Renal pelvis (tissue), 3 donors: ENCODE measurements around the gene LIN9. TPM values are rescaled to one million over a fixed set of nuclear protein-coding genes. Genes with fewer than 3 reads are reported as not detected.

ENCODE experiments used
- polyA plus RNA-seq, 3 donors: library from polyadenylated mRNA; unstranded; fragments of 120-200 nt; gene quantifications; one replicate each; pipeline ENCODE4 v1.2.1, GENCODE V29; 2013; ENCODE audit not compliant: insufficient read length in 3 of 3

Gene LIN9
- polyA plus RNA-seq, 3 donors = 9.9 to 10.5 (median 10.3) TPM

Other genes with a start within 250 kb of the LIN9 start
- 1,000 to 10,000 TPM; 1,024 to 1,273 (median 1,184) TPM for gene H3-3A, start 246.4 kb downstream of the LIN9 start, polyA plus RNA-seq
- 10 to 100 TPM; 42.9 to 57.0 (median 55.0) TPM for gene ACBD3, start 122.4 kb downstream of the LIN9 start, polyA plus RNA-seq
- gene MIXL1, start 85.5 kb downstream of the LIN9 start, polyA plus RNA-seq = under 1 TPM; 0.16 to 0.45 (median 0.16) TPM
- gene PARP1, start 98.9 kb upstream of the LIN9 start, polyA plus RNA-seq = 100 to 1,000 TPM; 119 to 139 (median 127) TPM
- 1 to 10 TPM; 1.7 to 2.3 (median 1.8) TPM for gene STUM, start 239.6 kb upstream of the LIN9 start, polyA plus RNA-seq